Measurements from ENCODE around the gene TOLLIP. TPM values are rescaled to one million over a fixed set of nuclear protein-coding genes. Genes with fewer than 3 reads are reported as not detected.

Gene TOLLIP
- total and polyA plus RNA-seq, 2 of the 8 experiments (the other 6 are each of a cell fraction or from before 2014, with no cell fraction given) = 23.7 to 34.7 TPM

DNA sequence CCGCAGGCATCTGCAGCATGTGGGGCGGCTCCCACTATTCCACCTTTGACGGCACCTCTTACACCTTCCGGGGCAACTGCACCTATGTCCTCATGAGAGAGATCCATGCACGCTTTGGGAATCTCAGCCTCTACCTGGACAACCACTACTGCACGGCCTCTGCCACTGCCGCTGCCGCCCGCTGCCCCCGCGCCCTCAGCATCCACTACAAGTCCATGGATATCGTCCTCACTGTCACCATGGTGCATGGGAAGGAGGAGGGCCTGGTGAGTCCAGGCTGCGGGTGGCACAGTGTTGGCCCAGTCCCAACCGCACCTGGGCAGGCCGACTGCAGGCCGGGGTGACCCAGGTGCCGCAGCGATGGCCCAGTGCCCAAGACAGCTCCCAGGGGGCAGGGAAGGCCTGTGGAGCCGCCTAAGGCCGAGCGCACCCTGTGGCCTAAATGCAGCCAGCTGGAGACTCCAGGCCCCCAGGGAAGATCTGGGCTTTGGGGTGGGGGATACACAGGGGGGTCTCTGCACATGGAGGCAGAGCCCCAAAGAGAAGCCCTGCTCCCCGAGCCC is 55.3 kb downstream of the TOLLIP start:
- Histone ChIP-seq H3K27ac (ENCODE audit: low read depth, low read length) (no peak overlapping the region), H3K27me3 (replicated peaks in 1 of 4; ENCODE audit: control insufficient read depth in 3 of 4, extremely low read depth in 1 of 4, insufficient read depth in 3 of 4, low read length in 3 of 4) (no peaks in the 10 kb centered on the region), H3K4ac (replicated peaks; ENCODE audit: insufficient read length, low read depth, low read length) (no peak overlapping the region), H3K9me3 (ENCODE audit: insufficient read depth in 2 of 2, low read depth in 1 of 2, low read length in 1 of 2) (peaks cover 20 to 51% of the 10 kb centered on the region in 2 experiments), H3K79me2 (ENCODE audit: control insufficient read depth in 1 of 2, insufficient read depth in 2 of 2, low read length in 2 of 2) (no peaks in the 10 kb centered on the region), H3K18ac (ENCODE audit: extremely low read depth, low read length) (no peak overlapping the region), H4K5ac (ENCODE audit: insufficient read length, low read depth, low read length) (no peak overlapping the region), H3K23me2 (ENCODE audit: low read depth, low read length) (no peaks in the 10 kb centered on the region), H3K36me3 (ENCODE audit: control insufficient read depth in 2 of 4, insufficient read depth in 4 of 4, low read length in 3 of 4) (no peaks in the 10 kb centered on the region), H4K91ac (replicated peaks; ENCODE audit: insufficient read length, low read length) (no peak overlapping the region), H2AFZ (ENCODE audit: low read length) (no peak overlapping the region), H3K4me2 (ENCODE audit: insufficient read depth in 1 of 2, low read depth in 2 of 2, low read length in 2 of 2) (no peak overlapping the region), H3K9ac (replicated peaks in 1 of 4; ENCODE audit: extremely low read depth in 1 of 4, low read depth in 3 of 4, low read length in 3 of 4) (no peak overlapping the region), H3K56ac (replicated peaks; ENCODE audit: insufficient read length, low read depth, low read length) (no peak overlapping the region), H3K4me1 (replicated peaks in 1 of 4; ENCODE audit: control insufficient read depth in 3 of 4, insufficient read depth in 4 of 4, low read length in 3 of 4) (peaks cover 0 to 3% (median 0%) of the 10 kb centered on the region in 4 experiments; a peak in 2 of 7 replicates), H2AK5ac (ENCODE audit: low read depth, low read length) (no peak overlapping the region), H4K20me1 (replicated peaks in 1 of 2; ENCODE audit: control insufficient read depth in 1 of 2, insufficient read depth in 2 of 2, low read length in 2 of 2) (no peaks in the 10 kb centered on the region), H2BK120ac (replicated peaks; ENCODE audit: low read depth, low read length) (no peak overlapping the region), H3K4me3 (ENCODE audit: extremely low read depth in 1 of 4, insufficient read depth in 2 of 4, low read depth in 3 of 4, low read length in 4 of 4) (no peak overlapping the region), H3K23ac (ENCODE audit: insufficient read length) (no peak overlapping the region), H4K8ac (ENCODE audit: extremely low read depth, insufficient read depth, low read length) (no peak overlapping the region), H2BK5ac (ENCODE audit: low read depth, low read length) (no peak overlapping the region), H2BK20ac (ENCODE audit: low read length) (no peak overlapping the region), H2BK15ac (ENCODE audit: low read length) (no peak overlapping the region), H3K79me1 (ENCODE audit: low read depth, low read length) (no peaks in the 10 kb centered on the region), H3K14ac (ENCODE audit: insufficient read length) (no peak overlapping the region), H2BK12ac (ENCODE audit: low read depth, low read length) (no peak overlapping the region)
- CTCF ChIA-PET (ENCODE audit: partially characterized antibody) = no interaction called here
- FAIRE-seq (no peak), DNase-seq (ENCODE audit: low read depth in 1 of 2, low spot score in 2 of 2) (no peak)
- POLR2A ChIA-PET (ENCODE audit: partially characterized antibody) = no interaction called here
- 92% methylated on average over 13 of the region's 22 CpGs; no CpG with 5 or more reads in 1 of the 2 experiments for WGBS, 2 experiments (ENCODE audit: extremely low coverage in 1 of 2, insufficient coverage in 1 of 2, insufficient read length in 1 of 2, insufficient replicate concordance in 2 of 2, low coverage in 1 of 2, low lambda C conversion rate in 2 of 2, missing lambda C conversion rate in 1 of 2)
- no peak for TF ChIP-seq RBBP5 (IDR thresholded peaks at IDR 0.05; ENCODE audit: borderline replicate concordance, low read depth, low read length)
- TF ChIP-seq NANOG (IDR thresholded peaks at IDR 0.05; ENCODE audit: insufficient read depth, low read depth, low read length, poor library complexity, severe bottlenecking) = no peak
- no peak for TF ChIP-seq KDM5A (IDR thresholded peaks at IDR 0.05; ENCODE audit: low read length)
- TF ChIP-seq CBX8 (IDR thresholded peaks at IDR 0.05; ENCODE audit: borderline replicate concordance, low read depth, low read length) = no peak
- TF ChIP-seq SAP30 (IDR thresholded peaks at IDR 0.05; ENCODE audit: insufficient read depth, insufficient replicate concordance, low read length) = no peak
- TF ChIP-seq RAD21 (IDR thresholded peaks at IDR 0.05 in 1 of 2, conservative IDR thresholded peaks at IDR 0.05 in 1 of 2; ENCODE audit: low read depth in 2 of 2, low read length in 2 of 2) = no peak
- no peak for TF ChIP-seq JUND (IDR thresholded peaks at IDR 0.05; ENCODE audit: low read length)
- no peak for TF ChIP-seq EZH2 (IDR thresholded peaks at IDR 0.05; ENCODE audit: low read depth, low read length, severe bottlenecking)
- TF ChIP-seq SRF (IDR thresholded peaks at IDR 0.05; ENCODE audit: low read depth, low read length) = no peak
- TF ChIP-seq SIRT6 (IDR thresholded peaks at IDR 0.05; ENCODE audit: low read length) = no peak
- no peak for TF ChIP-seq MAFK (IDR thresholded peaks at IDR 0.05; ENCODE audit: low read depth, low read length)
- TF ChIP-seq, protein P1, sequence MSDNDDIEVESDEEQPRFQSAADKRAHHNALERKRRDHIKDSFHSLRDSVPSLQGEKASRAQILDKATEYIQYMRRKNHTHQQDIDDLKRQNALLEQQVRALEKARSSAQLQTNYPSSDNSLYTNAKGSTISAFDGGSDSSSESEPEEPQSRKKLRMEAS (IDR thresholded peaks at IDR 0.05) = no peak
